Neural cell (in vitro differentiated cells): ENCODE measurements around the gene USH1C. TPM values are rescaled to one million over a fixed set of nuclear protein-coding genes. Genes with fewer than 3 reads are reported as not detected.
A peak's percentile ranks its signal among the peaks of the same experiment; 100 is the strongest.

ENCODE experiments used
- H2AFZ ChIP-seq: fragments of 200-600, 300-800 bp; sonication (generic), shearing (Covaris generic); 2 replicates; pipeline ENCODE4 v1.6.0; 2014; ENCODE audit warnings: low read depth, mild to moderate bottlenecking, antibody characterized with exemption, low read length, moderate library complexity
- H3F3A ChIP-seq: fragments of 200-600 bp; shearing (Covaris generic); 2 replicates; pipeline ENCODE4 v1.6.1; 2016; ENCODE audit warnings: mild to moderate bottlenecking, moderate library complexity, mixed read lengths, antibody characterized with exemption, low read length; ENCODE audit not compliant: insufficient read depth, poor library complexity, severe bottlenecking
- H3K27ac ChIP-seq: fragments of 200-600, 300-800 bp; sonication (generic), shearing (Covaris generic); 2 replicates; pipeline ENCODE4 v1.5.1; 2014; ENCODE audit warnings: mild to moderate bottlenecking, low read length, moderate library complexity
- H3K27me3 ChIP-seq: fragments of 300-800, 200-600 bp; sonication (generic), shearing (Covaris generic); 2 replicates; pipeline ENCODE4 v1.6.0; 2014; ENCODE audit warnings: mild to moderate bottlenecking, low read depth, low read length, moderate library complexity; ENCODE audit not compliant: insufficient read depth
- H3K36me3 ChIP-seq: fragments of 300-800, 200-600 bp; sonication (generic), shearing (Covaris generic); 2 replicates; pipeline ENCODE4 v1.5.1; 2014; ENCODE audit warnings: mild to moderate bottlenecking, antibody characterized with exemption, low read length, moderate library complexity; ENCODE audit not compliant: insufficient read depth
- H3K4me2 ChIP-seq: fragments of 300-800, 200-600 bp; sonication (generic), shearing (Covaris generic); 2 replicates; pipeline ENCODE4 v1.6.0; 2014; ENCODE audit warnings: mild to moderate bottlenecking, low read length
- H3K4me3 ChIP-seq: fragments of 300-800, 200-600 bp; sonication (generic), shearing (Covaris generic); 2 replicates; pipeline ENCODE4 v1.5.1; 2014; ENCODE audit warnings: mild to moderate bottlenecking, low read length, moderate library complexity
- H3K79me2 ChIP-seq: fragments of 200-600 bp; shearing (Covaris generic); replicated peaks from 2 replicates; pipeline ENCODE4 v1.6.0; 2014; ENCODE audit warnings: mild to moderate bottlenecking, low read length, moderate library complexity; ENCODE audit not compliant: insufficient read depth
- H3K9ac ChIP-seq: fragments of 300-800, 200-600 bp; sonication (generic), shearing (Covaris generic); 2 replicates; pipeline ENCODE4 v1.6.1; 2016; ENCODE audit warnings: mild to moderate bottlenecking, low read length, mixed read lengths
- H3K9me2 ChIP-seq: fragments of 200-600 bp; shearing (Covaris generic); 2 replicates; pipeline ENCODE4 v1.6.1; 2016; ENCODE audit warnings: mild to moderate bottlenecking, low read length, mixed read lengths; ENCODE audit not compliant: insufficient read depth
- H3K9me3 ChIP-seq: fragments of 200-600, 300-800 bp; sonication (generic), shearing (Covaris generic); 2 replicates; pipeline ENCODE4 v1.6.1; 2016; ENCODE audit warnings: mild to moderate bottlenecking, mixed run types, low read length, moderate library complexity, mixed read lengths
- H4K20me1 ChIP-seq: fragments of 200-600 bp; shearing (Covaris generic); 2 replicates; pipeline ENCODE4 v1.6.1; 2016; ENCODE audit warnings: mild to moderate bottlenecking, mixed run types; ENCODE audit not compliant: insufficient read depth
- CTCF ChIP-seq: fragments of 450-650 bp; IDR thresholded peaks from 2 replicates; pipeline ENCODE4 v1.5.1; 2014; ENCODE audit warnings: antibody characterized with exemption, mild to moderate bottlenecking, moderate library complexity; ENCODE audit not compliant: poor library complexity, severe bottlenecking
- EP300 ChIP-seq: fragments of 450-650 bp; conservative IDR thresholded peaks from 2 replicates; pipeline ENCODE4 v1.6.1; 2014; ENCODE audit warnings: antibody characterized with exemption, mild to moderate bottlenecking, moderate library complexity; ENCODE audit not compliant: poor library complexity, severe bottlenecking
- EZH2 ChIP-seq: fragments of 200-600, 300-800 bp; shearing (Covaris generic), sonication (generic); IDR thresholded peaks from 2 replicates; pipeline ENCODE4 v1.6.1; 2014; ENCODE audit warnings: antibody characterized with exemption, low read length, borderline replicate concordance, mild to moderate bottlenecking; ENCODE audit not compliant: insufficient read depth, poor library complexity, severe bottlenecking
- MXI1 ChIP-seq: fragments of 450-650 bp; conservative IDR thresholded peaks from 2 replicates; pipeline ENCODE4 v1.6.1; 2014; ENCODE audit warnings: antibody characterized with exemption, mild to moderate bottlenecking; ENCODE audit not compliant: poor library complexity, severe bottlenecking
- POLR2AphosphoS5 ChIP-seq: IDR thresholded peaks from 2 replicates; pipeline ENCODE4 v1.6.1; 2012
- RAD21 ChIP-seq: fragments of 450-650 bp; conservative IDR thresholded peaks from 2 replicates; pipeline ENCODE4 v1.6.1; 2014; ENCODE audit warnings: antibody characterized with exemption, mild to moderate bottlenecking, moderate library complexity
- REST ChIP-seq: IDR thresholded peaks from 2 replicates; pipeline ENCODE4 v1.6.1; 2012; ENCODE audit warnings: borderline replicate concordance
- SMC3 ChIP-seq: fragments of 450-650 bp; conservative IDR thresholded peaks from 2 replicates; pipeline ENCODE4 v1.6.1; 2014; ENCODE audit warnings: antibody characterized with exemption, mild to moderate bottlenecking, moderate library complexity; ENCODE audit not compliant: poor library complexity
- TAF1 ChIP-seq: IDR thresholded peaks from 2 replicates; pipeline ENCODE4 v1.6.1; 2012; ENCODE audit warnings: low read depth
- polyA plus RNA-seq: library from polyadenylated mRNA; depleted of rRNA; stranded (reverse); fragments of >200 nt; gene quantifications from 2 replicates; pipeline ENCODE4 v1.2.3, GENCODE V29; 2014

Gene USH1C
- polyA plus RNA-seq, 1 donor from 2014 or later = 0.67 TPM

- H2AFZ ChIP-seq = no peak overlapping the region
- H3K9me3 ChIP-seq = no peaks in the 10 kb centered on the region
- H3K36me3 ChIP-seq = no peaks in the 10 kb centered on the region
- H3K4me3 ChIP-seq = no peak overlapping the region
- no peaks in the 10 kb centered on the region for H4K20me1 ChIP-seq
- H3K27me3 ChIP-seq = no peaks in the 10 kb centered on the region
- peak overlapping the region; percentile 29 for H3K27ac ChIP-seq
- no peaks in the 10 kb centered on the region for H3K79me2 ChIP-seq
- no peak for TF ChIP-seq MXI1
- TF ChIP-seq CTCF = no peak
- no peak for TF ChIP-seq TAF1
- no peak for TF ChIP-seq EP300
- TF ChIP-seq RAD21 = no peak
- TF ChIP-seq POLR2AphosphoS5 = no peak
- TF ChIP-seq SMC3 = no peak
- TF ChIP-seq EZH2 = no peak
- no peak for TF ChIP-seq REST
- H3K4me2 ChIP-seq = no peak overlapping the region
- no peaks in the 10 kb centered on the region for H3K9me2 ChIP-seq
- H3F3A ChIP-seq = no peaks in the 10 kb centered on the region
- peak overlapping the region; percentile 11 for H3K9ac ChIP-seq
Observed at GRCh38 chr11:17443926-17444690, 100.1 kb downstream of the USH1C start.

Other genes starting within 250 kb of the USH1C start
- gene NCR3LG1, start 192.6 kb downstream of the USH1C start, polyA plus RNA-seq = 2.1 and 3.1 TPM in 2 replicates
- 8.0 and 10.6 TPM in 2 replicates for gene KCNJ11, start 155.8 kb downstream of the USH1C start, polyA plus RNA-seq
- 13.2 and 14.0 TPM in 2 replicates for gene ABCC8, start 67.6 kb downstream of the USH1C start, polyA plus RNA-seq
- gene OTOG, start 2.8 kb upstream of the USH1C start, polyA plus RNA-seq = 0.08 TPM in 1 of 2 replicates, not detected in the other
- not detected in 2 replicates for gene MYOD1, start 175.2 kb upstream of the USH1C start, polyA plus RNA-seq
- gene KCNC1, start 190.4 kb upstream of the USH1C start, polyA plus RNA-seq = 8.9 and 12.5 TPM in 2 replicates